HFFc6 (cell line): ENCODE measurements around the gene GRIN3B. TPM values are rescaled to one million over a fixed set of nuclear protein-coding genes. Genes with fewer than 3 reads are reported as not detected.
"Not testable (repeated sequence)": the region's sequence is repeated elsewhere in the genome, so short reads cannot be mapped to it uniquely, and the experiment has no call there.

Source experiments
- DNase-seq: peaks from one replicate; pipeline ENCODE4 v3.0.0-alpha.2; 2018
- H3K27ac Mint-ChIP-seq: 2 replicates; pipeline ENCODE4 v1.8.0; 2020; ENCODE audit warnings: mild to moderate bottlenecking, mixed read lengths
- H3K27me3 Mint-ChIP-seq: 2 replicates; pipeline ENCODE4 v1.8.0; 2021; ENCODE audit warnings: mild to moderate bottlenecking, moderate library complexity, mixed read lengths; ENCODE audit not compliant: insufficient read depth
- H3K36me3 Mint-ChIP-seq: 2 replicates; pipeline ENCODE4 v1.8.0; 2021; ENCODE audit warnings: low read depth, mixed read lengths
- H3K4me1 Mint-ChIP-seq: 2 replicates; pipeline ENCODE4 v1.8.0; 2020; ENCODE audit warnings: low read depth, mixed read lengths
- H3K4me3 Mint-ChIP-seq: 2 replicates; pipeline ENCODE4 v1.8.0; 2020; ENCODE audit warnings: mild to moderate bottlenecking, moderate library complexity, mixed read lengths
- H3K9me3 Mint-ChIP-seq: 2 replicates; pipeline ENCODE4 v1.8.0; 2020; ENCODE audit warnings: mild to moderate bottlenecking, mixed read lengths
- CTCF ChIP-seq: fragments of 200-600 bp; sonication (generic); IDR thresholded peaks from 2 replicates; pipeline ENCODE4 v1.5.0; 2021; ENCODE audit warnings: antibody characterized with exemption, mild to moderate bottlenecking
- total RNA-seq, 6 experiments: library from RNA; stranded (reverse); fragmentation: NEBNext Ultra II Directional; extraction: Animal tissue kit (Norgen Biotek cat#: 25700); gene quantifications; 2 replicates in 1 of 6; 3 replicates in 5 of 6; pipeline ENCODE4 v1.2.3, GENCODE V29; 2021

The GRIN3B gene
- total RNA-seq, 6 experiments from 2014 or later = 0.34 to 0.66 (median 0.41) TPM

GRCh38 chr19:1019980-1020867 lies 20.0 kb downstream of the GRIN3B start:
- Mint-ChIP-seq H3K27me3 (no peaks in the 10 kb centered on the region; the same call in none of the 2 replicates), H3K4me3 (peak overlapping the region; percentile 93), H3K9me3 (peaks cover 4% of the 10 kb centered on the region; the same call in 1 of the 2 replicates), H3K27ac (peak overlapping the region; percentile 81), H3K36me3 (no peaks in the 10 kb centered on the region), H3K4me1 (peaks cover 31% of the 10 kb centered on the region)
- no peak for TF ChIP-seq CTCF
- DNase-seq = no peak

GRCh38 chr19:1020868-1021425 lies 20.7 kb downstream of the GRIN3B start, which contains the start of gene TMEM259:
Gene TMEM259, minus strand, starts transcription at chr19:1021123. Its CDS starts 127 bp downstream, at chr19:1020996.
- H3K4me1 Mint-ChIP-seq = peaks cover 34% of the 10 kb centered on the region
- H3K4me3 Mint-ChIP-seq = peak within 1 kb of the TSS; percentile 93
- H3K9me3 Mint-ChIP-seq = peaks cover 4% of the 10 kb centered on the region; the same call in 1 of the 2 replicates
- DNase-seq = peak; percentile 95
- no peaks in the 10 kb centered on the region; the same call in none of the 2 replicates for H3K27me3 Mint-ChIP-seq
- TF ChIP-seq CTCF = no peak; the same call in 1 of the 2 replicates
- peak within 1 kb of the TSS; percentile 99 for H3K27ac Mint-ChIP-seq
- H3K36me3 Mint-ChIP-seq = no peaks in the 10 kb centered on the region

- H3K27me3 Mint-ChIP-seq, H3K36me3 Mint-ChIP-seq, H3K9me3 Mint-ChIP-seq, DNase-seq, H3K4me3 Mint-ChIP-seq, H3K27ac Mint-ChIP-seq: not testable (repeated sequence)
- peaks cover 10% of the 10 kb centered on the region for H3K4me1 Mint-ChIP-seq
Observed at GRCh38 chr19:1023883-1024188, 23.6 kb downstream of the GRIN3B start.

- not testable (repeated sequence) for H3K27me3 Mint-ChIP-seq, H3K4me3 Mint-ChIP-seq, H3K36me3 Mint-ChIP-seq, DNase-seq, H3K9me3 Mint-ChIP-seq, H3K27ac Mint-ChIP-seq
- H3K4me1 Mint-ChIP-seq = peaks cover 14% of the 10 kb centered on the region
Observed at GRCh38 chr19:1025080-1025479, 24.9 kb downstream of the GRIN3B start.

GRCh38 chr19:1025960-1026782 lies 26.0 kb downstream of the GRIN3B start, which contains the start of gene CNN2:
Gene CNN2, plus strand, starts transcription at chr19:1026608. Its CDS starts 54 bp downstream, at chr19:1026662.
- Mint-ChIP-seq H3K9me3 (peaks cover 2% of the 10 kb centered on the region; the same call in 1 of the 2 replicates), H3K4me1 (peaks cover 21% of the 10 kb centered on the region), H3K36me3 (peaks cover 6% of the 10 kb centered on the region), H3K4me3 (peak within 1 kb of the TSS; percentile 97), H3K27ac (peak within 1 kb of the TSS; percentile 96), H3K27me3 (peaks cover 9% of the 10 kb centered on the region)
- DNase-seq = peak; percentile 46
- TF ChIP-seq CTCF = no peak
